DOHH2 (cell line): Measurements from ENCODE around the gene ST7.

Experiments
- H3F3A ChIP-seq: fragments of 200-600 bp; sonication (generic), shearing (Covaris generic); 2 replicates; pipeline ENCODE4 v1.6.0; 2016; ENCODE audit warnings: antibody characterized with exemption, mild to moderate bottlenecking; ENCODE audit not compliant: control insufficient read depth, insufficient read depth
- H3K27ac ChIP-seq: fragments of 200-600 bp; sonication (generic); 2 replicates; pipeline ENCODE4 v1.5.1; 2014; ENCODE audit warnings: low read depth, mild to moderate bottlenecking, low read length, moderate library complexity
- H3K27me3 ChIP-seq: fragments of 200-600 bp; sonication (generic); 2 replicates; pipeline ENCODE4 v1.6.1; 2014; ENCODE audit warnings: mild to moderate bottlenecking, low read length, mixed read lengths; ENCODE audit not compliant: control insufficient read depth
- H3K36me3 ChIP-seq: fragments of 200-600 bp; sonication (generic); 2 replicates; pipeline ENCODE4 v1.6.1; 2014; ENCODE audit warnings: mild to moderate bottlenecking, low read length, moderate library complexity, mixed read lengths; ENCODE audit not compliant: control insufficient read depth
- H3K4me1 ChIP-seq: fragments of 200-600 bp; sonication (generic); 2 replicates; pipeline ENCODE4 v1.6.1; 2014; ENCODE audit warnings: mild to moderate bottlenecking, low read length, mixed read lengths; ENCODE audit not compliant: control insufficient read depth
- H3K4me2 ChIP-seq: fragments of 200-600 bp; sonication (generic); 2 replicates; pipeline ENCODE4 v1.6.0; 2014; ENCODE audit warnings: mild to moderate bottlenecking, low read length, moderate library complexity
- H3K4me3 ChIP-seq: fragments of 200-600 bp; sonication (generic); 2 replicates; pipeline ENCODE4 v1.5.1; 2014; ENCODE audit warnings: mild to moderate bottlenecking, low read length, mixed read lengths
- H3K79me2 ChIP-seq: fragments of 200-600 bp; sonication (generic); 2 replicates; pipeline ENCODE4 v1.6.1; 2014; ENCODE audit warnings: mild to moderate bottlenecking, low read length, mixed read lengths; ENCODE audit not compliant: control insufficient read depth
- H3K9me2 ChIP-seq: fragments of 200-600 bp; sonication (generic); replicated peaks from 2 replicates; pipeline ENCODE4 v1.6.1; 2014; ENCODE audit warnings: mild to moderate bottlenecking, low read length, mixed read lengths; ENCODE audit not compliant: control insufficient read depth
- H3K9me3 ChIP-seq: fragments of 200-600 bp; sonication (generic); 2 replicates; pipeline ENCODE4 v1.6.1; 2014; ENCODE audit warnings: antibody characterized with exemption, low read length, mixed read lengths; ENCODE audit not compliant: control insufficient read depth, insufficient read depth
- H4K20me1 ChIP-seq: fragments of 200-600 bp; sonication (generic); 2 replicates; pipeline ENCODE4 v1.6.0; 2014; ENCODE audit warnings: low read depth, mild to moderate bottlenecking, antibody characterized with exemption, low read length, moderate library complexity; ENCODE audit not compliant: control insufficient read depth, insufficient read depth
- CTCF ChIP-seq: fragments of 200-600 bp; sonication (generic); IDR thresholded peaks from one replicate; pipeline ENCODE4 v1.5.1; 2014; ENCODE audit warnings: antibody characterized with exemption, mild to moderate bottlenecking, low read depth, low read length; ENCODE audit not compliant: poor library complexity, severe bottlenecking
- EZH2phosphoT487 ChIP-seq: fragments of 200-600 bp; sonication (generic); IDR thresholded peaks from 2 replicates; pipeline ENCODE4 v1.6.1; 2017; ENCODE audit warnings: borderline replicate concordance, mild to moderate bottlenecking, antibody characterized with exemption, low read length, moderate library complexity, mixed read lengths

The ST7 gene

GRCh38 chr7:117041007-117041406, 87.7 kb downstream of the ST7 start:
- no peak overlapping the region for H3K4me3 ChIP-seq
- H3K9me2 ChIP-seq: no peaks in the 10 kb centered on the region
- H3K4me1 ChIP-seq: no peaks in the 10 kb centered on the region
- H3K9me3 ChIP-seq: no peaks in the 10 kb centered on the region
- no peak overlapping the region for H3K27ac ChIP-seq
- no peaks in the 10 kb centered on the region for H3K27me3 ChIP-seq
- no peaks in the 10 kb centered on the region for H3F3A ChIP-seq
- TF ChIP-seq CTCF: no peak
- no peak for TF ChIP-seq EZH2phosphoT487
- H3K79me2 ChIP-seq: no peaks in the 10 kb centered on the region
- H3K4me2 ChIP-seq: no peak overlapping the region
- no peaks in the 10 kb centered on the region for H3K36me3 ChIP-seq
- H4K20me1 ChIP-seq: no peaks in the 10 kb centered on the region; the same call in 1 of the 2 replicates

GRCh38 chr7:117041822-117042221, 88.5 kb downstream of the ST7 start:
- no peaks in the 10 kb centered on the region for H3F3A ChIP-seq
- H4K20me1 ChIP-seq: no peaks in the 10 kb centered on the region
- no peaks in the 10 kb centered on the region for H3K4me1 ChIP-seq
- no peaks in the 10 kb centered on the region for H3K9me3 ChIP-seq
- no peaks in the 10 kb centered on the region for H3K27me3 ChIP-seq
- no peaks in the 10 kb centered on the region for H3K9me2 ChIP-seq
- no peaks in the 10 kb centered on the region for H3K79me2 ChIP-seq
- H3K4me3 ChIP-seq: no peak overlapping the region
- no peak for TF ChIP-seq CTCF
- no peak for TF ChIP-seq EZH2phosphoT487
- H3K4me2 ChIP-seq: no peak overlapping the region
- no peaks in the 10 kb centered on the region for H3K36me3 ChIP-seq
- H3K27ac ChIP-seq: no peak overlapping the region

- Histone ChIP-seq H3K4me1 (no peaks in the 10 kb centered on the region), H3K9me3 (no peaks in the 10 kb centered on the region), H3K9me2 (no peaks in the 10 kb centered on the region), H3F3A (no peaks in the 10 kb centered on the region), H3K4me2 (no peak overlapping the region), H3K27me3 (no peaks in the 10 kb centered on the region), H3K27ac (no peak overlapping the region), H3K36me3 (no peaks in the 10 kb centered on the region), H3K4me3 (no peak overlapping the region), H3K79me2 (no peaks in the 10 kb centered on the region), H4K20me1 (no peaks in the 10 kb centered on the region)
- TF ChIP-seq CTCF (no peak), EZH2phosphoT487 (no peak)
These were observed 90.0 kb downstream of the ST7 start for GRCh38 chr7:117043108-117043825.
